Measurements from ENCODE around the gene SNX2. TPM values are rescaled to one million over a fixed set of nuclear protein-coding genes. Genes with fewer than 3 reads are reported as not detected.

The SNX2 gene
- total RNA-seq (10 to 100 TPM; 24.9 to 42.9 (median 31.5) TPM), polyA plus RNA-seq (10 to 100 TPM; 11.4 to 23.7 TPM)

GRCh38 chr5:122774861-122775549 lies at the start of gene SNX2:
Gene SNX2 (plus strand): TSS chr5:122775080. CDS start chr5:122775104, 24 bp downstream.
- ATAC-seq = peak; percentile 96 to 99 (median 98)
- intact Hi-C loops (cut with DNase I) = no loop called here
- no peaks in the 10 kb centered on the region for H3K27me3 ChIP-seq
- no peaks in the 10 kb centered on the region for H3K9me3 ChIP-seq
- peak in 2 of 4 donors; percentile 11 to 25 for TF ChIP-seq CTCF (IDR thresholded peaks at IDR 0.05)
- DNase-seq = peak; percentile 90 to 99 (median 94)
- peak within 1 kb of the TSS; percentile 79 to 88 (median 85) for H3K4me3 ChIP-seq
- 0% methylated on average over 53 to 67 of the region's 67 CpGs for WGBS, 2 donors
- peaks cover 0 to 18% (median 10%) of the 10 kb centered on the region in 3 donors for H3K4me1 ChIP-seq
- no peak for FAIRE-seq
- H3K27ac ChIP-seq = peak within 1 kb of the TSS; percentile 59 to 87 (median 75)
- no peaks in the 10 kb centered on the region for H3K36me3 ChIP-seq

- intact Hi-C loops (cut with DNase I) = no loop called here
- Histone ChIP-seq H3K4me1 (no peaks in the 10 kb centered on the region), H3K4me3 (no peak overlapping the region), H3K27me3 (no peaks in the 10 kb centered on the region), H3K36me3 (no peaks in the 10 kb centered on the region), H3K9me3 (no peaks in the 10 kb centered on the region), H3K27ac (no peak overlapping the region)
- ATAC-seq = no peak
- no peak for FAIRE-seq
- WGBS, 2 donors = 74 to 76% methylated on average over 4 of the region's 4 CpGs
- no peak for DNase-seq
- no peak for TF ChIP-seq CTCF (IDR thresholded peaks at IDR 0.05)
Observed at GRCh38 chr5:122727112-122727541, 47.8 kb upstream of the SNX2 start.

- Histone ChIP-seq H3K9me3 (no peaks in the 10 kb centered on the region), H3K4me3 (no peak overlapping the region), H3K36me3 (no peaks in the 10 kb centered on the region), H3K27ac (no peak overlapping the region), H3K4me1 (no peaks in the 10 kb centered on the region), H3K27me3 (no peaks in the 10 kb centered on the region)
- ATAC-seq (no peak), DNase-seq (no peak), FAIRE-seq (no peak)
- intact Hi-C loops (cut with DNase I) = no loop called here
- no peak for TF ChIP-seq CTCF (IDR thresholded peaks at IDR 0.05)
- 83 to 84% methylated on average over 1 of the region's 1 CpG for WGBS, 2 donors
Observed at GRCh38 chr5:122730037-122730436, 44.8 kb upstream of the SNX2 start.

GRCh38 chr5:122730456-122730855 lies 44.4 kb upstream of the SNX2 start:
- Histone ChIP-seq H3K36me3 (no peaks in the 10 kb centered on the region), H3K27ac (no peak overlapping the region), H3K27me3 (no peaks in the 10 kb centered on the region), H3K4me1 (no peaks in the 10 kb centered on the region), H3K4me3 (no peak overlapping the region), H3K9me3 (no peaks in the 10 kb centered on the region)
- FAIRE-seq = no peak
- TF ChIP-seq CTCF (IDR thresholded peaks at IDR 0.05) = no peak
- WGBS, 2 donors = 82 to 88% methylated on average over 1 of the region's 1 CpG
- no peak for ATAC-seq
- no peak for DNase-seq
- intact Hi-C loops (cut with DNase I) = no loop called here
